SK-N-SH treated with all-trans-retinoic acid at 6 μM for 48 hours (cell line): Measurements from ENCODE around the gene SEL1L.

Source experiments
- ATAC-seq: fragments of 200-7000 bp; cut with Tn5 transposase; 3 replicates; pipeline ENCODE4 v1.9.1; 2020; ENCODE audit warnings: mild to moderate bottlenecking, moderate library complexity
- ARNTL ChIP-seq: fragments of 450-650 bp; formaldehyde crosslinking; IDR thresholded peaks from 2 replicates; pipeline ENCODE4 v1.5.0; 2020; ENCODE audit warnings: low read depth, mild to moderate bottlenecking, moderate library complexity, borderline replicate concordance
- CSDC2 ChIP-seq: fragments of 250-450 bp; sonication (Bioruptor Pico); IDR thresholded peaks from 2 replicates; pipeline ENCODE4 v1.5.0; 2020; ENCODE audit warnings: mild to moderate bottlenecking, moderate library complexity
- ESRRG ChIP-seq: fragments of 250-450 bp; sonication (Bioruptor Pico); IDR thresholded peaks from 2 replicates; pipeline ENCODE4 v1.6.1; 2021; ENCODE audit warnings: mild to moderate bottlenecking
- GLIS3 ChIP-seq: fragments of 250-450 bp; sonication (Bioruptor Pico); IDR thresholded peaks from 2 replicates; pipeline ENCODE4 v1.5.0; 2020; ENCODE audit warnings: mild to moderate bottlenecking, moderate library complexity
- ISL1 ChIP-seq: fragments of 250-450 bp; sonication (Bioruptor Pico); IDR thresholded peaks from 2 replicates; pipeline ENCODE4 v2.1.2; 2022; ENCODE audit warnings: mild to moderate bottlenecking, moderate library complexity
- OSR1 ChIP-seq: fragments of 250-450 bp; sonication (Bioruptor Pico); IDR thresholded peaks from 2 replicates; pipeline ENCODE4 v1.8.0; 2022; ENCODE audit warnings: moderate library complexity, mild to moderate bottlenecking, inconsistent platforms
- PPARA ChIP-seq: fragments of 250-450 bp; sonication (Bioruptor Pico); IDR thresholded peaks from 2 replicates; pipeline ENCODE4 v1.5.0; 2020; ENCODE audit warnings: mild to moderate bottlenecking, borderline replicate concordance
- TCF4 ChIP-seq: fragments of 250-450 bp; sonication (Bioruptor Pico); IDR thresholded peaks from 2 replicates; pipeline ENCODE4 v1.8.0; 2021; ENCODE audit warnings: mild to moderate bottlenecking, moderate library complexity, borderline replicate concordance
- TOX ChIP-seq: fragments of 250-450 bp; sonication (Bioruptor Pico); IDR thresholded peaks from 2 replicates; pipeline ENCODE4 v1.8.0; 2021; ENCODE audit warnings: mild to moderate bottlenecking, moderate library complexity, borderline replicate concordance
- ZC3H10 ChIP-seq: fragments of 250-450 bp; sonication (Bioruptor Pico); IDR thresholded peaks from 2 replicates; pipeline ENCODE4 v1.5.1; 2021; ENCODE audit warnings: mild to moderate bottlenecking, moderate library complexity
- ZFP3 ChIP-seq: fragments of 250-450 bp; sonication (Bioruptor Pico); IDR thresholded peaks from 2 replicates; pipeline ENCODE4 v1.5.0; 2020; ENCODE audit warnings: mild to moderate bottlenecking, moderate library complexity
- ZFP30 ChIP-seq: fragments of 450-650 bp; formaldehyde crosslinking; IDR thresholded peaks from 2 replicates; pipeline ENCODE4 v1.5.0; 2022; ENCODE audit warnings: mild to moderate bottlenecking, moderate library complexity
- ZNF565 ChIP-seq: fragments of 450-650 bp; formaldehyde crosslinking; conservative IDR thresholded peaks from 2 replicates; pipeline ENCODE4 v1.5.0; 2020; ENCODE audit warnings: low read depth, mild to moderate bottlenecking, moderate library complexity
- ZNF70 ChIP-seq: fragments of 450-650 bp; formaldehyde crosslinking; IDR thresholded peaks from 2 replicates; pipeline ENCODE4 v1.5.0; 2020; ENCODE audit warnings: mild to moderate bottlenecking, moderate library complexity
- ZNF8 ChIP-seq: fragments of 450-650 bp; formaldehyde crosslinking; IDR thresholded peaks from 2 replicates; pipeline ENCODE4 v1.5.0; 2020; ENCODE audit warnings: mild to moderate bottlenecking, moderate library complexity
- TF ChIP-seq, protein P1 (sequence below): fragments of 250-450 bp; sonication (Bioruptor Pico); IDR thresholded peaks from 2 replicates; pipeline ENCODE4 v1.5.1; 2021; ENCODE audit warnings: mild to moderate bottlenecking, moderate library complexity
- TF ChIP-seq, protein P2 (sequence below): fragments of 250-450 bp; sonication (Bioruptor Pico); IDR thresholded peaks from 2 replicates; pipeline ENCODE4 v1.8.0; 2020; ENCODE audit warnings: mild to moderate bottlenecking, moderate library complexity, borderline replicate concordance
- TF ChIP-seq, protein P3 (sequence below): fragments of 250-450 bp; sonication (Bioruptor Pico); IDR thresholded peaks from 2 replicates; pipeline ENCODE4 v1.5.0; 2020; ENCODE audit warnings: mild to moderate bottlenecking, moderate library complexity
- TF ChIP-seq, protein P4 (sequence below): fragments of 250-450 bp; sonication (Bioruptor Pico); IDR thresholded peaks from 2 replicates; pipeline ENCODE4 v1.5.1; 2020; ENCODE audit warnings: low read depth, mild to moderate bottlenecking, moderate library complexity
- TF ChIP-seq, protein P5 (sequence below): fragments of 250-450 bp; sonication (Bioruptor Pico); IDR thresholded peaks from 2 replicates; pipeline ENCODE4 v1.8.0; 2021; ENCODE audit warnings: low read depth, mild to moderate bottlenecking, moderate library complexity, borderline replicate concordance

The SEL1L gene

DNA sequence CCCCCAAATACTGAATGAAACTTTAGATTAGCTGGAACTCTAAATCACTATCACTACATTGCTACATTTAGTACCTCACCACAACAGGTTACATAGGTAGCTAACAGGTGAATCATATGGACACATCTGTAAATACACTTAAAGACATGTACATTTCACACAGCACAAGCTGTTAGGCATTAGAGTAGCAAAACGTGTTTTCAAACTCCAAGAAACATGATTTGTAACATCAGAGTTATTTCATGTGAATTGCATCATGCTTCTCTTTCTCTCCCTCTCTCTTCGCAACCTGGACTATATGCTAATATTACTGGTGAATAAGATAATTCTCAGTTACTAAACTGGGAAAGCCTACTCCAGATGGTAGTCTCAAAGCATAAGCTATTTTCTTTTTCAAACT lies 4.3 kb downstream of the SEL1L start:
- no peak for ATAC-seq
- no peak for TF ChIP-seq PPARA
- no peak for TF ChIP-seq ZNF8 (CRISPR knock-in tag)
- no peak for TF ChIP-seq ZNF565 (CRISPR knock-in tag)
- TF ChIP-seq ISL1 (CRISPR knock-in tag): no peak
- TF ChIP-seq TOX (CRISPR knock-in tag): no peak

DNA sequence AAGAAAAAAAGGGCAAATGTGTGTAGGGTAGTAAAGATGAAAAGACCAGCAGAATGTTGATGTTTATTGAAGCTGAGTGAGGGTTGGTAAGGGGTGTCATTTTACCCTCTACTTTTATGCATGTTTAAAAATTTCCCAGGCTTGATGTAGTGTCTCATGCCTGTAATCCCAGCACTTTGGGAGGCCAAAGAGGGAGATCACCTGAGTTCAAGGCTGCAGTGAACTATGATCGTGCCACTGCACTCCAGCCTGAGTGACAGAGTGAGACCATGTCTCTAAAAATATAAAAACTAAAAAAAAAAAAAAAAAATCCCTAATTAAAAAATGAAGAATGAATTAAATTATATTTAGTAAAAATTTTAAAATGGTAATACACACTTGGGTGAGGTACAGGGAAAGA lies 8.5 kb downstream of the SEL1L start:
- no peak for ATAC-seq
- TF ChIP-seq ZNF8 (CRISPR knock-in tag) (no peak), PPARA (no peak), GLIS3 (no peak), ESRRG (CRISPR knock-in tag) (no peak), TCF4 (CRISPR knock-in tag) (no peak), ZNF565 (CRISPR knock-in tag) (no peak), OSR1 (CRISPR knock-in tag) (no peak), ZNF70 (CRISPR knock-in tag) (no peak), TOX (CRISPR knock-in tag) (no peak)
- TF ChIP-seq, protein P1, sequence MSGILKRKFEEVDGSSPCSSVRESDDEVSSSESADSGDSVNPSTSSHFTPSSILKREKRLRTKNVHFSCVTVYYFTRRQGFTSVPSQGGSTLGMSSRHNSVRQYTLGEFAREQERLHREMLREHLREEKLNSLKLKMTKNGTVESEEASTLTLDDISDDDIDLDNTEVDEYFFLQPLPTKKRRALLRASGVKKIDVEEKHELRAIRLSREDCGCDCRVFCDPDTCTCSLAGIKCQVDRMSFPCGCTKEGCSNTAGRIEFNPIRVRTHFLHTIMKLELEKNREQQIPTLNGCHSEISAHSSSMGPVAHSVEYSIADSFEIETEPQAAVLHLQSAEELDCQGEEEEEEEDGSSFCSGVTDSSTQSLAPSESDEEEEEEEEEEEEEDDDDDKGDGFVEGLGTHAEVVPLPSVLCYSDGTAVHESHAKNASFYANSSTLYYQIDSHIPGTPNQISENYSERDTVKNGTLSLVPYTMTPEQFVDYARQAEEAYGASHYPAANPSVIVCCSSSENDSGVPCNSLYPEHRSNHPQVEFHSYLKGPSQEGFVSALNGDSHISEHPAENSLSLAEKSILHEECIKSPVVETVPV (CRISPR knock-in tag): no peak
- TF ChIP-seq, protein P2, sequence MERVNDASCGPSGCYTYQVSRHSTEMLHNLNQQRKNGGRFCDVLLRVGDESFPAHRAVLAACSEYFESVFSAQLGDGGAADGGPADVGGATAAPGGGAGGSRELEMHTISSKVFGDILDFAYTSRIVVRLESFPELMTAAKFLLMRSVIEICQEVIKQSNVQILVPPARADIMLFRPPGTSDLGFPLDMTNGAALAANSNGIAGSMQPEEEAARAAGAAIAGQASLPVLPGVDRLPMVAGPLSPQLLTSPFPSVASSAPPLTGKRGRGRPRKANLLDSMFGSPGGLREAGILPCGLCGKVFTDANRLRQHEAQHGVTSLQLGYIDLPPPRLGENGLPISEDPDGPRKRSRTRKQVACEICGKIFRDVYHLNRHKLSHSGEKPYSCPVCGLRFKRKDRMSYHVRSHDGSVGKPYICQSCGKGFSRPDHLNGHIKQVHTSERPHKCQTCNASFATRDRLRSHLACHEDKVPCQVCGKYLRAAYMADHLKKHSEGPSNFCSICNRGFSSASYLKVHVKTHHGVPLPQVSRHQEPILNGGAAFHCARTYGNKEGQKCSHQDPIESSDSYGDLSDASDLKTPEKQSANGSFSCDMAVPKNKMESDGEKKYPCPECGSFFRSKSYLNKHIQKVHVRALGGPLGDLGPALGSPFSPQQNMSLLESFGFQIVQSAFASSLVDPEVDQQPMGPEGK: no peak
- TF ChIP-seq, protein P3, sequence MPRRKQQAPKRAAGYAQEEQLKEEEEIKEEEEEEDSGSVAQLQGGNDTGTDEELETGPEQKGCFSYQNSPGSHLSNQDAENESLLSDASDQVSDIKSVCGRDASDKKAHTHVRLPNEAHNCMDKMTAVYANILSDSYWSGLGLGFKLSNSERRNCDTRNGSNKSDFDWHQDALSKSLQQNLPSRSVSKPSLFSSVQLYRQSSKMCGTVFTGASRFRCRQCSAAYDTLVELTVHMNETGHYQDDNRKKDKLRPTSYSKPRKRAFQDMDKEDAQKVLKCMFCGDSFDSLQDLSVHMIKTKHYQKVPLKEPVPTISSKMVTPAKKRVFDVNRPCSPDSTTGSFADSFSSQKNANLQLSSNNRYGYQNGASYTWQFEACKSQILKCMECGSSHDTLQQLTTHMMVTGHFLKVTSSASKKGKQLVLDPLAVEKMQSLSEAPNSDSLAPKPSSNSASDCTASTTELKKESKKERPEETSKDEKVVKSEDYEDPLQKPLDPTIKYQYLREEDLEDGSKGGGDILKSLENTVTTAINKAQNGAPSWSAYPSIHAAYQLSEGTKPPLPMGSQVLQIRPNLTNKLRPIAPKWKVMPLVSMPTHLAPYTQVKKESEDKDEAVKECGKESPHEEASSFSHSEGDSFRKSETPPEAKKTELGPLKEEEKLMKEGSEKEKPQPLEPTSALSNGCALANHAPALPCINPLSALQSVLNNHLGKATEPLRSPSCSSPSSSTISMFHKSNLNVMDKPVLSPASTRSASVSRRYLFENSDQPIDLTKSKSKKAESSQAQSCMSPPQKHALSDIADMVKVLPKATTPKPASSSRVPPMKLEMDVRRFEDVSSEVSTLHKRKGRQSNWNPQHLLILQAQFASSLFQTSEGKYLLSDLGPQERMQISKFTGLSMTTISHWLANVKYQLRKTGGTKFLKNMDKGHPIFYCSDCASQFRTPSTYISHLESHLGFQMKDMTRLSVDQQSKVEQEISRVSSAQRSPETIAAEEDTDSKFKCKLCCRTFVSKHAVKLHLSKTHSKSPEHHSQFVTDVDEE (CRISPR knock-in tag): no peak
- TF ChIP-seq, protein P4, sequence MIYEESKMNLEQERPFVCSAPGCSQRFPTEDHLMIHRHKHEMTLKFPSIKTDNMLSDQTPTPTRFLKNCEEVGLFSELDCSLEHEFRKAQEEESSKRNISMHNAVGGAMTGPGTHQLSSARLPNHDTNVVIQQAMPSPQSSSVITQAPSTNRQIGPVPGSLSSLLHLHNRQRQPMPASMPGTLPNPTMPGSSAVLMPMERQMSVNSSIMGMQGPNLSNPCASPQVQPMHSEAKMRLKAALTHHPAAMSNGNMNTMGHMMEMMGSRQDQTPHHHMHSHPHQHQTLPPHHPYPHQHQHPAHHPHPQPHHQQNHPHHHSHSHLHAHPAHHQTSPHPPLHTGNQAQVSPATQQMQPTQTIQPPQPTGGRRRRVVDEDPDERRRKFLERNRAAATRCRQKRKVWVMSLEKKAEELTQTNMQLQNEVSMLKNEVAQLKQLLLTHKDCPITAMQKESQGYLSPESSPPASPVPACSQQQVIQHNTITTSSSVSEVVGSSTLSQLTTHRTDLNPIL (CRISPR knock-in tag): no peak
- TF ChIP-seq, all 23 proteins: peak for 0

DNA sequence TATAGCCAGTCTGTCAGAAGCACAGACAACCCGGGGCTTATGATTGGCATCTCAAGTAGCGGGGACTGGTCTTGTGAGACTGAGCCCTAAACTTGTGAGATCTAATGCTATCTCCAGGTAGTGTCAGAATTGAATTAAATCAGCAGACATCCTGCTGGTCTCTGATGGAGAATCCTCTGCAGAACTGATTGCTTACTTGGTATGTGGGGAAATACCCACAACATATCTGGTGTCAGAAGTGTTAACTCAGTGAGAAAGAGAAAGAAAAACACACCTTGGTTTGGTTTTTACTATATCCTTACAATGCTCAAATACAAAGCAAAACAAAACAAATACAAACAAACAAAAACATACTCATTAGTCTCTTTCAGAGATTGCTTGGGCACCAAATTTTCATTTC lies 10.0 kb downstream of the SEL1L start:
- ATAC-seq: no peak
- TF ChIP-seq GLIS3: no peak
- TF ChIP-seq ARNTL: no peak
- TF ChIP-seq, protein P5, sequence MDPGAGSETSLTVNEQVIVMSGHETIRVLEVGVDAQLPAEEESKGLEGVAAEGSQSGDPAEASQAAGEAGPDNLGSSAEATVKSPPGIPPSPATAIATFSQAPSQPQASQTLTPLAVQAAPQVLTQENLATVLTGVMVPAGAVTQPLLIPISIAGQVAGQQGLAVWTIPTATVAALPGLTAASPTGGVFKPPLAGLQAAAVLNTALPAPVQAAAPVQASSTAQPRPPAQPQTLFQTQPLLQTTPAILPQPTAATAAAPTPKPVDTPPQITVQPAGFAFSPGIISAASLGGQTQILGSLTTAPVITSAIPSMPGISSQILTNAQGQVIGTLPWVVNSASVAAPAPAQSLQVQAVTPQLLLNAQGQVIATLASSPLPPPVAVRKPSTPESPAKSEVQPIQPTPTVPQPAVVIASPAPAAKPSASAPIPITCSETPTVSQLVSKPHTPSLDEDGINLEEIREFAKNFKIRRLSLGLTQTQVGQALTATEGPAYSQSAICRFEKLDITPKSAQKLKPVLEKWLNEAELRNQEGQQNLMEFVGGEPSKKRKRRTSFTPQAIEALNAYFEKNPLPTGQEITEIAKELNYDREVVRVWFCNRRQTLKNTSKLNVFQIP: no peak
- no peak for TF ChIP-seq ZC3H10 (CRISPR knock-in tag)
- TF ChIP-seq ZFP30 (CRISPR knock-in tag): no peak
- no peak for TF ChIP-seq ZFP3 (CRISPR knock-in tag)
- no peak for TF ChIP-seq ESRRG (CRISPR knock-in tag)
- TF ChIP-seq ZNF8 (CRISPR knock-in tag): no peak
- no peak for TF ChIP-seq ZNF70 (CRISPR knock-in tag)

DNA sequence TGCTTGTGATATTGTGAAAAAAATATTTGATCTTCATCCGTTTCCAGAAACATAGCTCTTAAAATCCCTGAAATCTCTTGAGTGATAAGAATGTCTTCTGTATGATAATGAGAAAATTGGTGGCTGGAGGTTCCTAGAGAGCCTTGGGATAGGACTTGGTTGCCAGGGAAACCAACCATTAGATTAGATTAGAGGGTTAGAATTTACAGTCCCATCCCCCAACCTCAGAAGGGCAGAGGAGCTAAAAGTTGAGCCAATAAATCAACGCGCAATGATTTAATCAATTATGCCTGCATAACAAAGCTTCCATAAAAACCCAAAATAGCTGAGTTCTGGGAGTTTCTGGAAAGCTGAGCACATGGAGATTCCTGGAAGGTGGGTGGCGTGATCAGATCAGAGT lies 10.6 kb downstream of the SEL1L start:
- TF ChIP-seq CSDC2 (no peak), ZNF565 (CRISPR knock-in tag) (no peak), ZNF70 (CRISPR knock-in tag) (no peak), ARNTL (no peak)
- no peak for ATAC-seq
